GM20431 (cell line): ENCODE measurements around the gene PEX6.
"Not testable (repeated sequence)": the region's sequence is repeated elsewhere in the genome, so short reads cannot be mapped to it uniquely, and the experiment has no call there.

ENCODE experiments used
- in situ Hi-C: fragments of 300-500 bp; cut with MseI, MboI; formaldehyde crosslinking; loops from one replicate; pipeline ENCODE4 v1.15.0; 2020; ENCODE audit warnings: low sequenced_read_pairs; ENCODE audit not compliant: unreplicated experiment

PEX6 gene

GRCh38 chr6:43005844-43006243, 26.9 kb upstream of the PEX6 start:
- in situ Hi-C loops = no loop called here

- in situ Hi-C loops = no loop called here
Measured at GRCh38 chr6:43001843-43002242, 22.9 kb upstream of the PEX6 start.

- in situ Hi-C loops = not testable (repeated sequence)
Measured at GRCh38 chr6:42998205-42998604, 19.2 kb upstream of the PEX6 start.

GRCh38 chr6:42996513-42996912, 17.5 kb upstream of the PEX6 start:
- in situ Hi-C loops = no loop called here

GRCh38 chr6:42993445-42993844, 14.5 kb upstream of the PEX6 start:
- in situ Hi-C loops = no loop called here

GRCh38 chr6:42989923-42990322, 10.9 kb upstream of the PEX6 start:
- in situ Hi-C loops = no loop called here

GRCh38 chr6:42988486-42989020, 9.6 kb upstream of the PEX6 start:
- in situ Hi-C loops = no loop called here

GRCh38 chr6:42987533-42988451, 8.8 kb upstream of the PEX6 start:
- in situ Hi-C loops = no loop called here

GRCh38 chr6:42984924-42985475, 6.0 kb upstream of the PEX6 start:
- in situ Hi-C loops = no loop called here

- in situ Hi-C loops = no loop called here
Measured at GRCh38 chr6:42984001-42984923, 5.3 kb upstream of the PEX6 start, which contains the start of gene PPP2R5D. PPP2R5D (plus strand) TSS chr6:42984570; CDS start chr6:42984678, 108 bp downstream.

- in situ Hi-C loops = no loop called here
Measured at GRCh38 chr6:42981836-42982235, 2.9 kb upstream of the PEX6 start.

GRCh38 chr6:42979523-42980177, 669 bp upstream of the PEX6 start:
- in situ Hi-C loops = no loop called here

- in situ Hi-C loops = no loop called here
Measured at GRCh38 chr6:42978487-42978838, 518 bp downstream of the PEX6 start.

GRCh38 chr6:42974919-42975505, 4.0 kb downstream of the PEX6 start:
- in situ Hi-C loops = no loop called here

- in situ Hi-C loops = no loop called here
Measured at GRCh38 chr6:42973926-42974325, 5.1 kb downstream of the PEX6 start.

GRCh38 chr6:42971746-42972327, 7.1 kb downstream of the PEX6 start:
- in situ Hi-C loops = no loop called here

GRCh38 chr6:42970871-42971612, 7.9 kb downstream of the PEX6 start:
- in situ Hi-C loops = no loop called here

GRCh38 chr6:42969934-42970333, 9.0 kb downstream of the PEX6 start:
- in situ Hi-C loops = no loop called here
